MCF 10A (cell line): Measurements from ENCODE around the gene CARS1. TPM values are rescaled to one million over a fixed set of nuclear protein-coding genes. Genes with fewer than 3 reads are reported as not detected.

Source experiments
- BruUV-seq: library from RNA; stranded (reverse); fragments of 400-500 nt; replicated peaks from 2 replicates; lab custom pipeline; 2021; lab: Mats Ljungman, UMichigan
- CTCF ChIA-PET: fragments of 300-600 bp; sonication (Branson Sonifier 250); formaldehyde crosslinking; extraction: SDS; loops from one replicate; lab custom pipeline; 2021; ENCODE audit warnings: antibody characterized with exemption, inconsistent platforms; lab: Yijun Ruan, JAX
- POLR2A ChIA-PET: fragments of 300-600, 350-650 bp; sonication (Branson Sonifier 250); formaldehyde crosslinking; extraction: SDS; loops from one replicate; lab custom pipeline; 2020; ENCODE audit warnings: antibody characterized with exemption, inconsistent platforms; lab: Yijun Ruan, JAX
- DNase-seq: peaks from one replicate; pipeline ENCODE4 v3.0.0-alpha.2; 2018; ENCODE audit not compliant: unreplicated experiment
- H3K27ac Mint-ChIP-seq: one replicate; pipeline ENCODE4 v1.8.0; 2022; ENCODE audit warnings: mild to moderate bottlenecking, low read depth, mixed read lengths; ENCODE audit not compliant: unreplicated experiment
- H3K27me3 Mint-ChIP-seq: one replicate; pipeline ENCODE4 v1.8.0; 2022; ENCODE audit warnings: mixed read lengths; ENCODE audit not compliant: insufficient read depth, unreplicated experiment
- H3K36me3 Mint-ChIP-seq: one replicate; pipeline ENCODE4 v1.8.0; 2022; ENCODE audit warnings: mild to moderate bottlenecking, moderate library complexity, mixed read lengths; ENCODE audit not compliant: insufficient read depth, unreplicated experiment
- H3K4me1 Mint-ChIP-seq: one replicate; pipeline ENCODE4 v1.8.0; 2022; ENCODE audit warnings: mixed read lengths; ENCODE audit not compliant: insufficient read depth, unreplicated experiment
- H3K4me3 Mint-ChIP-seq: one replicate; pipeline ENCODE4 v1.8.0; 2022; ENCODE audit warnings: mild to moderate bottlenecking, moderate library complexity, mixed read lengths; ENCODE audit not compliant: unreplicated experiment
- H3K9me3 Mint-ChIP-seq: one replicate; pipeline ENCODE4 v1.8.0; 2022; ENCODE audit warnings: mixed read lengths; ENCODE audit not compliant: unreplicated experiment
- intact Hi-C: fragments of 100-400 bp; cut with micrococcal nuclease; formaldehyde crosslinking; loops from 2 replicates; pipeline ENCODE4 v1.14.1; 2022
- total RNA-seq: library from RNA; stranded (reverse); gene quantifications from 2 replicates; pipeline ENCODE4 v1.2.3, GENCODE V29; 2022
- TF ChIP-seq, protein P1 (sequence below): fragments of 200-600 bp; IDR thresholded peaks from one replicate; pipeline ENCODE4 v1.8.0; 2022; ENCODE audit warnings: antibody characterized with exemption, mild to moderate bottlenecking; ENCODE audit not compliant: unreplicated experiment

CARS1 gene
- total RNA-seq, 1 experiment from 2014 or later, result 150 TPM

DNA sequence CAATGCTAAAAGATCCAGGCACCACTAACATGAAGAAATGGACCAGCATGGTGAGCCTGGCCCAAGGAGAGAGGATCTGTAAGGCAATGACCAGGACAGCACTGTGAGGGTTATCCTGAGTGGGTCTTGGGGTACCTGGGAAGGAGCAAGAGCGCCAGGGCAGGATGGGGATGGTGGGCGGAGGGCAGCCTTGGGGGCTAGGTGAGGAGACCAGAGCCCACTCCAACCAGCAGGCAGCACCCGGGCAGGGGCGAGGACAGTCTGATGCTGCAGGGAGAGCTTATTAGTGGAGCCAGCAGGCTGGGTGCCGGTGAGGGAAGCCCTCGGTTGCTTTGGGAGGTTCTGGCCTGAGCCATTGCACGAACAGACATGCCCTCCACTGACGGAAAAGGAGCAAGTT lies 54.4 kb downstream of the CARS1 start:
- intact Hi-C loops, result no loop called here
- peaks cover 42% of the 10 kb centered on the region for H3K4me1 Mint-ChIP-seq
- H3K9me3 Mint-ChIP-seq, result no peaks in the 10 kb centered on the region
- no peak for DNase-seq
- CTCF ChIA-PET, result interaction anchor here (0.7 to 1.8 kb wide), 7 partner anchors 8 to 46 kb away, joined by 3 to 9 read pairs (median 5); no protein-coding TSS in a partner anchor
- no peak overlapping the region for H3K4me3 Mint-ChIP-seq
- TF ChIP-seq, protein P1, sequence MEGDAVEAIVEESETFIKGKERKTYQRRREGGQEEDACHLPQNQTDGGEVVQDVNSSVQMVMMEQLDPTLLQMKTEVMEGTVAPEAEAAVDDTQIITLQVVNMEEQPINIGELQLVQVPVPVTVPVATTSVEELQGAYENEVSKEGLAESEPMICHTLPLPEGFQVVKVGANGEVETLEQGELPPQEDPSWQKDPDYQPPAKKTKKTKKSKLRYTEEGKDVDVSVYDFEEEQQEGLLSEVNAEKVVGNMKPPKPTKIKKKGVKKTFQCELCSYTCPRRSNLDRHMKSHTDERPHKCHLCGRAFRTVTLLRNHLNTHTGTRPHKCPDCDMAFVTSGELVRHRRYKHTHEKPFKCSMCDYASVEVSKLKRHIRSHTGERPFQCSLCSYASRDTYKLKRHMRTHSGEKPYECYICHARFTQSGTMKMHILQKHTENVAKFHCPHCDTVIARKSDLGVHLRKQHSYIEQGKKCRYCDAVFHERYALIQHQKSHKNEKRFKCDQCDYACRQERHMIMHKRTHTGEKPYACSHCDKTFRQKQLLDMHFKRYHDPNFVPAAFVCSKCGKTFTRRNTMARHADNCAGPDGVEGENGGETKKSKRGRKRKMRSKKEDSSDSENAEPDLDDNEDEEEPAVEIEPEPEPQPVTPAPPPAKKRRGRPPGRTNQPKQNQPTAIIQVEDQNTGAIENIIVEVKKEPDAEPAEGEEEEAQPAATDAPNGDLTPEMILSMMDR, result no peak
- POLR2A ChIA-PET, result interaction anchor here (1.1 to 8.7 kb wide), 4 partner anchors 7 to 27 kb away, joined by 3 to 161 read pairs (median 26); partner anchors contain the start of gene NAP1L4
- no peaks in the 10 kb centered on the region for H3K27me3 Mint-ChIP-seq
- BruUV-seq, result no TSS peak
- peaks cover 57% of the 10 kb centered on the region for H3K36me3 Mint-ChIP-seq
- peak overlapping the region; percentile 63 for H3K27ac Mint-ChIP-seq

- ChIA-PET CTCF (interaction anchor here (1.2 to 3.3 kb wide), 5 partner anchors 12 to 111 kb away, joined by 4 to 22 read pairs (median 9); no protein-coding TSS in a partner anchor), POLR2A (interaction anchor here (0.8 to 8.7 kb wide), 5 partner anchors 11 to 73 kb away, joined by 3 to 161 read pairs (median 10); partner anchors contain the start of genes NAP1L4 and PHLDA2)
- H3K4me3 Mint-ChIP-seq, result no peak overlapping the region
Observed at GRCh38 chr11:3002351-3002861, 54.8 kb downstream of the CARS1 start.

DNA sequence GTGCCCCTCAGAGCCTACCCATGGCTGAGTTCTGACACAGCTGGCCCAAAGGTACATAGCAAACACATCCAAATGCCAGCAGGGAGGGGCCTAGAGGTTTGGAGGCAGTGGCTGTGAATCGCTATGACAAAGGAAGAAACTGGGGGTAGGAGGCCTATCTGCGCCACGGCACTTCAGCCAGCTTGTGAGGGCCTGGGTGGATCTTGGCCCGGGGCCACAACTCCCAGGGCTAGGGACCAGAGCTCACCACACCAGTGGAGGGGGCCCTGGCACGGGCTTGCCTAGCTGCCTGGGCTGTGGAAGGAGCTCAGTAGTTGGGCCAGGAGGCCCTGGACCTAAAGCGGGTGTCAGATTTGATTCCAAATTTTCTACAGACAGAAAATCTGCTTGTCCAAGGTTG lies 55.7 kb downstream of the CARS1 start:
- Mint-ChIP-seq H3K27ac (peak overlapping the region; percentile 52), H3K36me3 (peaks cover 43% of the 10 kb centered on the region), H3K4me3 (no peak overlapping the region), H3K27me3 (no peaks in the 10 kb centered on the region), H3K9me3 (no peaks in the 10 kb centered on the region), H3K4me1 (peaks cover 42% of the 10 kb centered on the region)
- intact Hi-C loops, result no loop called here
- BruUV-seq, result no TSS peak
- ChIA-PET POLR2A (interaction anchor here (0.6 to 8.7 kb wide), 9 partner anchors 11 to 116 kb away, joined by 3 to 161 read pairs (median 5); partner anchors contain the start of genes CARS1, NAP1L4 and PHLDA2), CTCF (interaction anchor here (1.2 to 3.3 kb wide), 5 partner anchors 11 to 122 kb away, joined by 4 to 22 read pairs (median 5); no protein-coding TSS in a partner anchor)
- no peak for DNase-seq
- TF ChIP-seq, protein P1, result no peak

More at GRCh38 chr11:3002351-3002861, 54.8 kb downstream of the CARS1 start:
- intact Hi-C loops, result no loop called here
- H3K27ac Mint-ChIP-seq, result peak overlapping the region; percentile 63
- no peak for DNase-seq
- no TSS peak for BruUV-seq
- H3K36me3 Mint-ChIP-seq, result peaks cover 52% of the 10 kb centered on the region
- H3K27me3 Mint-ChIP-seq, result no peaks in the 10 kb centered on the region
- H3K4me1 Mint-ChIP-seq, result peaks cover 42% of the 10 kb centered on the region
- no peaks in the 10 kb centered on the region for H3K9me3 Mint-ChIP-seq
- TF ChIP-seq, protein P1, result no peak
